Dedifferentiated amniotic fluid mesenchymal stem cell (primary cell): Measurements from ENCODE around the gene PPARD.
A peak's percentile ranks its signal among the peaks of the same experiment; 100 is the strongest.
"Not testable (repeated sequence)": the region's sequence is repeated elsewhere in the genome, so short reads cannot be mapped to it uniquely, and the experiment has no call there.

Source experiments
- DNase-seq: peaks from one replicate; pipeline ENCODE4 v3.0.0-alpha.2; 2016; ENCODE audit errors: extremely low spot score

PPARD gene

GRCh38 chr6:35312076-35312800, 30.1 kb upstream of the PPARD start:
- no peak for DNase-seq

- DNase-seq, result no peak
These were observed 29.6 kb upstream of the PPARD start for GRCh38 chr6:35312807-35313206.

- DNase-seq, result no peak
These were observed 24.7 kb upstream of the PPARD start for GRCh38 chr6:35317483-35318195.

DNA sequence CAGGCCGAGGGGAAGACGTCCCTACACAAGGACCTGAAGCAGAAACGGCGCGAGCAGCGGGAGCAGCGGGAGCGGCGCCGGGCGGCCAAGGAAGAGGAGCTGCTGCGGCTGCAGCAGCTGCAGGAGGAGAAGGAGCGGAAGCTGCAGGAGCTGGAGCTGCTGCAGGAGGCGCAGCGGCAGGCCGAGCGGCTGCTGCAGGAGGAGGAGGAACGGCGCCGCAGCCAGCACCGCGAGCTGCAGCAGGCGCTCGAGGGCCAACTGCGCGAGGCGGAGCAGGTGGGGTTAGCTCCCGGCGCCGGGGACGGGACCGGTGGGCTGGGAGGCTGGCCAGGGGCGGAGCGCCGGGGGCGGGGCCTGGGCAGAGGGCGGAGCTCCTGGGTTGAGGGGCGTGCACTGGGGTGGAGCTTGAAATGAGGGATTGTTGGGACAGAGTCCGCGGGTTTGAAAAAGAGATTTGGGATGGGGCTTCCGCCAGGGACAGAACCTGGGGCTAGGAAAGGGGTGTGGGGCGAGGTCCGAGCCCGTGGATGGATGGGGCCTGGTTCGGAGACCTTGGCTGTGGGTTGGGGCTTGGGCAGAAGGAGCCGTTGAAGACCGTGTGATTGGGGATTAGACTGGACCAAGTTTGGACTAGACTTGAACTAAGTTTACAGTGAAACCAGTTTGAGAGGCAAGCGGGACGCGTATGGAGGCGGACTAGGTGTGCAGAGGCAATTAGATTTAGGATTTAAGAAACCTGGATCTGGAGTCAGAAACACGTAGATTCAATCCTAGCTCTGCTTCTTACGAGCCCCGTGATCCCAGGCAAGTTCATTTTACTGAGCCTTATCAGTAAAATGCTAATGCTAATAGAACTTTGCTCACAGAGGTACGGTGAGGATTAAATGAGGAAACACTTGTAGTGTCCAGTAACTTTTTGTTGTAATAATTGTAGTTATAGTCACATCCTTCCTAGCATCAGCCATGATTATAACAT, 23.9 kb upstream of the PPARD start:
- peak; percentile 31 for DNase-seq

DNA sequence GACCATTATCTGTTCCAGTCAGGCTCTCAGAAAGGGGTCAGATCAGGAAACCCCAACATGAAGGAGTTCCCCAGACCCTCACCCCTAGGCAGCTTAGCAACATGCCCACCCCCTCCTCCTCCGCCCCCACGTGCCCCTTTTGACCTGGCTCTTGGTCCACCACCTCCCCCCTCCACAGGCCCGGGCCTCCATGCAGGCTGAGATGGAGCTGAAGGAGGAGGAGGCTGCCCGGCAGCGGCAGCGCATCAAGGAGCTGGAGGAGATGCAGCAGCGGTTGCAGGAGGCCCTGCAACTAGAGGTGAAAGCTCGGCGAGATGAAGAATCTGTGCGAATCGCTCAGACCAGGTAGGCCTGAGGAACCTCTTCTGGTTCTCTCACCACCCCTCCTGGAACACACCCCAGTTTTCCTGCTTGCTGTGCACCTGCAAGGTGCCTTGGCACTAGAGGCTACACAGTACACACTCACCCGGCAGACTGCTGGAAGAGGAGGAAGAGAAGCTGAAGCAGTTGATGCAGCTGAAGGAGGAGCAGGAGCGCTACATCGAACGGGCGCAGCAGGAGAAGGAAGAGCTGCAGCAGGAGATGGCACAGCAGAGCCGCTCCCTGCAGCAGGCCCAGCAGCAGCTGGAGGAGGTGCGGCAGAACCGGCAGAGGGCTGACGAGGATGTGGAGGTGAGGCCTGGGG, 22.9 kb upstream of the PPARD start:
- no peak for DNase-seq

DNA sequence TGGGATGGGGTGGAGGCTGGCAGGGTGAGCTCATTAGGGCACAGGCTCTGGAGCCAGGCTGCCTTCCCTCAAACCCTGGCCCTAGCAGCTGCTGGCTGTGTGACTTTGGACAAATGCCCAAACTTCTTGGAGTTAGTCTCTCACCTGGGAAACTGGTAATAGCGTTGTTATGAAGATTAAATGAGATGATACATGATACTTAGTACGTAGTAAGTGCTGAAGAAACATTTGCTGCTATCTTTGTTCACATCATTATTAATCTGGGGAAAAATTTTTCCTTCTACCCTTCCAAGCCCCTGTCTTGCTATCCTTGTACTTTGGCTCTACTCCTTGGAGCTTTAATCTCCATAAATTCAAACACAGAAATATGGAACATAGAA, 22.3 kb upstream of the PPARD start:
- DNase-seq, result no peak

DNA sequence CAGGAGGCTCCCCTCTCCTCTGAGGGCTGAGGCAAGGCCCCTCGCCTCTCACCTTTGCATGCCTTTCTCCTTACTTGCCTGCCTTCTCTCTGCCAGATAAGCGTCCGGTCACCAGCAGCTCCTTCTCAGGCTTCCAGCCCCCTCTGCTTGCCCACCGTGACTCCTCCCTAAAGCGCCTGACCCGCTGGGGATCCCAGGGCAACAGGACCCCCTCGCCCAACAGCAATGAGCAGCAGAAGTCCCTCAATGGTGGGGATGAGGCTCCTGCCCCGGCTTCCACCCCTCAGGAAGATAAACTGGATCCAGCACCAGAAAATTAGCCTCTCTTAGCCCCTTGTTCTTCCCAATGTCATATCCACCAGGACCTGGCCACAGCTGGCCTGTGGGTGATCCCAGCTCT, 21.3 kb upstream of the PPARD start:
- DNase-seq, result no peak

DNA sequence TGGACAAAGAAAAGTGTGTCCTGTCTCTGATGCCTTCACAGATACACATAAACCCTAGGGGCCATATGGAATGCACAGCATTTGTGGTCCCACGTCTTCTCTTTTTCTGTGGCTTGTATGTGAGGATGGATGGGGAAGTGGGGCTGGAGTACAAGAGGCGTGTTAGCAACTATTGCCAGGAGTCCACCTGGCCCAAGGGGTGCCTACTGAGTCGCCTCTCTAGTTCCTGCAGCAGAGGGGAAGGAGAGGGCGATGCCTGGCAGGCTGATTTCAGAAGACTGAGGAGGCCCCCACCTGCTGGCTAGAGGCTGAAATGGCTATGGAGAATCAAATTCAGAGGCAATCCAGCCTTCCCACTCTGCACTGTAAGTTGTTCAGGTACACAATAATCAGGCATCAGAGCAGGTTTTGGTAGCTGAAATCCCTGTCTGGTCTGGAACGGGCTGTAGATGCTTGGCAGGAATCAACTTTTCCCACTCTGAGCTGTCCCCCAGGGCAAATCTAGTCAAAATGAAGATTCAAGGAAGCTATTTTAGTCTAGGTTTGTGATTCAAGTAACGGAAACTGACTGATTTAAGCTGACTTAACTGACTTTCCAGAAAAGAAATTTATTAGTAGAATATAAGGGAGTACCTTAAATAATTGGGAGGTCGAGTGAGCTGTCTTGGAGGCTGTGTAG, 14.9 kb upstream of the PPARD start:
- no peak for DNase-seq

DNA sequence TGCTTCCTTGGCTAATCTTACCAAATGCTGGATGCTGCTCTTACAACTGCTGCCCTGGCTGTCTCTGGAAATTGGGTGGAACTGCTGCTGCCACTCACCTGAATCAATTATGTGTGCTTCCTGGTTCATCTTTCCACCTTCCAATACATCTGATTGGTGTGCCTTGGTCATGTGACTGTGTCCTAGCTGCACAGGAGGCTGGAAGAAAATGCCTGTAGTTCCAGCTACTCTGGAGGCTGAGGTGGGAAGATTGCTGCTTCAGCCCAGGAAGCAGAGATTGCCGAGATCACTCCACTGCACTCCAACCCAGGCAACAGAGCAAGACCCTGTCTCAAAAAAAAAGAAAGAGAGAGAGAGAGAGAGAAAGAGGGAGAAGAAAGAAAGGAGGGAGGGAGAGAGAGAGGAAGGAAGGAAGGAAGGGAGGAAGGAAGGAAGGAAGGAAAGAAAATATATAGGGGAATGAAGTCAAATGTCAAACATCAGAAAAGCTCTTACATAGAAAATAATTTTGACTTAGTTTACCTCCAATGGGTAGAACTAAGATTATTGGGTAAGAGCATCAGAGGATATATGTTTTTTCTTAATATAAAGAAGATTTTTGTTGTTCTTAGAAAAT, 14.1 kb upstream of the PPARD start:
- DNase-seq, result no peak

DNA sequence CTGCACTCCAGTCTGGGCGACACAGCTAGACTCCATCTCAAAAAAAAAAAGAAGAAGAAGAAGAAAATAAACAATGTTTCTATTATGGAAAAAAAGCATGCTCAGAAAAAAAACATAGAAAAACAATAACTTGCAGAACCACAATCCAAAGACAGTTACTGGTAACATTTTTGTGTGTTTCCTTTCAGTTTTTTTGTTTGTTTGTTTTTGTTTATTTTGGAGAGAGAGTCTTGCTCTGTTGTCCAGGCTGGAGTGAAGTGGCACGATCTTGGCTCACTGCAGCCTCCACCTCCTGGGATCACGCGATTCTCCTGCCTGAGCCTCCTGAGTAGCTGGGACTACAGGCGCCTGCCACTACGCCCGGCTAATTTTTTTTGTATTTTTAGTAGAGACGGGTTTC, 13.4 kb upstream of the PPARD start:
- not testable (repeated sequence) for DNase-seq

- no peak for DNase-seq
These were observed 11.7 kb upstream of the PPARD start for GRCh38 chr6:35330541-35331119.

DNA sequence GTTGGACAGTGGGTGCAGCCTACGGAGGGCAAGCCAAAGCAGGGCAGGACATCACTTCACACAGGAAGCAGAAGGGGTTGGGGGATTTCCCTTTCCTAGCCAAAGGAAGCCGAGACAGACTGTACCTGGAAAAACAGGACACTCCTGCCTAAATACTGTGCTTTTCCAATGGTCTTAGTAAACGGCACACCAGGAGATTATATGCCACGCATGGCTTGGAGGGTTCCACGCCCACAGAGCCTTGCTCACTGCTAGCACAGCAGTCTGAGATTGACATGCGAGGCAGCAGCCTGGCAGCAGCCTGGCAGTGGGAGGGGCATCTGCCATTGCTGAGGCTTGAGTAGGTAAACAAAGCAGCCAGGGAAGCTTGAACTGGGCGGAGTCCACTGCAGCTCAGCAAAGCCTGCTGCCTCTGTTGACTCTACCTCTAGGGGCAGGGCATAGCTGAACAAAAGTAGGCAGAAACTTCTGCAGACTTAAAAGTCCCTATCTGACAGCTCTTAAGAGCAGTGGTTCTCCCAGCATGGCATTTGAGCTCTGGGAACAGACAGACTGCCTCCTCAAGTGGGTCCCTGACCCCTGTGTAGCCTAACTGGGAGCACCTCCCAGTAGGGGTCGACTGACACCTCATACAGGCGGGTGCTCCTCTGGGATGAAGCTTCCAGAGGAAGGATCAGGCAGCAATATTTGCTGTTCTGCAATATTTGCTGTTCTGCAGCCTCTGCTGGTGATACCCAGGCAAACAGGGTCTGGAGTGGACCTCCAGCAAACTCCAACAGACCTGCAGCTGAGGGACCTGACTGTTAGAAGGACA, 10.1 kb upstream of the PPARD start:
- DNase-seq, result not testable (repeated sequence)

GRCh38 chr6:35341557-35341956, 801 bp upstream of the PPARD start:
- no peak for DNase-seq

GRCh38 chr6:35343092-35343834, 905 bp downstream of the PPARD start:
- DNase-seq, result no peak

- DNase-seq, result no peak
These were observed 1.6 kb downstream of the PPARD start for GRCh38 chr6:35343835-35344550.

- DNase-seq, result no peak
These were observed 9.1 kb downstream of the PPARD start for GRCh38 chr6:35351422-35351821.

- no peak for DNase-seq
These were observed 10.4 kb downstream of the PPARD start for GRCh38 chr6:35352735-35353134.
